OCI-LY7 (cell line): Measurements from ENCODE around the gene TMEM154. TPM values are rescaled to one million over a fixed set of nuclear protein-coding genes. Genes with fewer than 3 reads are reported as not detected.

Source experiments
- BruUV-seq: library from RNA; stranded (reverse); fragments of 400-500 nt; replicated peaks from 2 replicates; lab custom pipeline; 2021; lab: Mats Ljungman, UMichigan
- CTCF ChIA-PET: fragments of 300-600 bp; sonication (Branson Sonifier 250); formaldehyde crosslinking; loops from one replicate; lab custom pipeline; 2022; ENCODE audit warnings: antibody characterized with exemption; ENCODE audit not compliant: unreplicated experiment; lab: Charles Lee
- POLR2A ChIA-PET: fragments of 300-600 bp; sonication (Branson Sonifier 250); formaldehyde crosslinking; loops from one replicate; lab custom pipeline; 2022; ENCODE audit warnings: antibody characterized with exemption; lab: Charles Lee
- DNase-seq: peaks from one replicate; pipeline ENCODE4 v3.0.0-alpha.2; 2015; ENCODE audit warnings: low spot score
- H2AFZ ChIP-seq: fragments of 200-600 bp; sonication (generic), shearing (Covaris generic); 2 replicates; pipeline ENCODE4 v1.6.1; 2014; ENCODE audit warnings: mild to moderate bottlenecking, antibody characterized with exemption, low read length, moderate library complexity
- H3K27ac ChIP-seq: fragments of 200-600 bp; sonication (generic); 2 replicates; pipeline ENCODE4 v1.5.1; 2014; ENCODE audit warnings: mixed run types, low read depth, mild to moderate bottlenecking, moderate library complexity, low read length, inconsistent platforms; ENCODE audit not compliant: poor library complexity, severe bottlenecking
- H3K36me3 ChIP-seq: fragments of 200-600 bp; sonication (generic); 2 replicates; pipeline ENCODE4 v1.6.1; 2014; ENCODE audit warnings: mild to moderate bottlenecking, antibody characterized with exemption, low read length, moderate library complexity, mixed read lengths; ENCODE audit not compliant: insufficient read depth
- H3K4me1 ChIP-seq: fragments of 200-600 bp; sonication (generic); 2 replicates; pipeline ENCODE4 v1.5.1; 2014; ENCODE audit warnings: mild to moderate bottlenecking, low read length; ENCODE audit not compliant: insufficient read depth, poor library complexity, severe bottlenecking
- H3K4me2 ChIP-seq: fragments of 200-600 bp; sonication (generic); 2 replicates; pipeline ENCODE4 v1.6.1; 2014; ENCODE audit warnings: mild to moderate bottlenecking, low read length
- H3K4me3 ChIP-seq: fragments of 200-600 bp; sonication (generic); 2 replicates; pipeline ENCODE4 v1.5.1; 2014; ENCODE audit warnings: mild to moderate bottlenecking, low read depth, low read length; ENCODE audit not compliant: poor library complexity, severe bottlenecking
- H3K79me2 ChIP-seq: fragments of 200-600 bp; sonication (generic); 2 replicates; pipeline ENCODE4 v1.6.1; 2016; ENCODE audit warnings: low read depth, mild to moderate bottlenecking, low read length, moderate library complexity, mixed read lengths; ENCODE audit not compliant: insufficient read depth
- H3K9me2 ChIP-seq: fragments of 200-600 bp; sonication (generic); 2 replicates; pipeline ENCODE4 v1.6.1; 2016; ENCODE audit warnings: mild to moderate bottlenecking, low read length, mixed read lengths; ENCODE audit not compliant: insufficient read depth
- H3K9me3 ChIP-seq: fragments of 200-600 bp; sonication (generic); 2 replicates; pipeline ENCODE4 v1.6.1; 2014; ENCODE audit warnings: mild to moderate bottlenecking, mixed run types, low read length, mixed read lengths
- H4K20me1 ChIP-seq: fragments of 200-600 bp; sonication (generic); 2 replicates; pipeline ENCODE4 v1.6.1; 2014; ENCODE audit warnings: mild to moderate bottlenecking, antibody characterized with exemption, low read length, moderate library complexity, mixed read lengths; ENCODE audit not compliant: insufficient read depth
- CTCF ChIP-seq: fragments of 200-600 bp; sonication (generic); conservative IDR thresholded peaks from 2 replicates; pipeline ENCODE4 v1.5.1; 2014; ENCODE audit warnings: mild to moderate bottlenecking, antibody characterized with exemption, low read length, moderate library complexity, mixed read lengths
- EZH2phosphoT487 ChIP-seq: fragments of 200-600 bp; sonication (generic); IDR thresholded peaks from 2 replicates; pipeline ENCODE4 v1.6.1; 2018; ENCODE audit warnings: low read depth, borderline replicate concordance, mild to moderate bottlenecking, mixed run types, antibody characterized with exemption, low read length, moderate library complexity, mixed read lengths
- intact Hi-C: fragments of 100-400 bp; cut with micrococcal nuclease; formaldehyde crosslinking; loops from one replicate; pipeline ENCODE4 v1.10.0; 2022; ENCODE audit not compliant: unreplicated experiment
- total RNA-seq, 2 experiments: library from RNA; depleted of rRNA in 1 of 2; stranded (reverse); fragments of >200 nt in 1 of 2; shearing (Covaris generic) in 1 of 2; gene quantifications; 2 replicates each; pipeline ENCODE4 v1.2.3, GENCODE V29; 2014 to 2022

Gene TMEM154
- total RNA-seq, 2 experiments from 2014 or later: 17.6 to 59.6 TPM

DNA sequence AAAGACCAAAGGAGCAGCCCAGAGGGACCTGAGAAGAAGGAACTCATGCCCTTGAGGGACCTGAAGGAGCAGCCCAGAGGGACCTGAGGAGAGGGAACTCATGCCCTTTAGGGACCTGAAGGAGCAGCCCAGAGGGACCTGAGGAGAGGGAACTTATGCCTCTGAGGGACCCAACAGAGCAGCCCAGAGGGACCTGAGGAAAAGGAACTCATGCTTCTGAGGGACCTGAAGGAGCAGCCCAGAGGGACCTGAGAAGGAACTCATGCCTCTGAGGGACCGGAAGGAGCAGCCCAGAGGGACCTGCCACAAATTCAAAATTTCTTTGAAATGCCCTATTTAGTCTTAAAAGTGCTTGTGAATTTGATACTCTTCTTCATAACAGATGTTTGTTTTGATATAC is 48.5 kb upstream of the TMEM154 start:
- no peak for TF ChIP-seq EZH2phosphoT487
- no peak for TF ChIP-seq CTCF
- no peak for DNase-seq
- intact Hi-C loops: no loop called here
- no peak overlapping the region for H3K4me3 ChIP-seq
- H3K9me3 ChIP-seq: no peaks in the 10 kb centered on the region
- CTCF ChIA-PET: interaction anchor here (0.6 kb wide), 1 partner anchor 40 kb away, joined by 3 read pairs; no protein-coding TSS in a partner anchor
- H3K9me2 ChIP-seq: no peaks in the 10 kb centered on the region
- H2AFZ ChIP-seq: no peak overlapping the region
- no peaks in the 10 kb centered on the region for H4K20me1 ChIP-seq
- no peak overlapping the region for H3K27ac ChIP-seq
- H3K4me1 ChIP-seq: no peaks in the 10 kb centered on the region
- POLR2A ChIA-PET: interaction anchor here (0.5 to 0.6 kb wide), 2 partner anchors 49 to 230 kb away, joined by 4 to 5 read pairs; no protein-coding TSS in a partner anchor
- H3K79me2 ChIP-seq: no peaks in the 10 kb centered on the region
- BruUV-seq: no TSS peak
- no peaks in the 10 kb centered on the region for H3K36me3 ChIP-seq
- H3K4me2 ChIP-seq: no peak overlapping the region

DNA sequence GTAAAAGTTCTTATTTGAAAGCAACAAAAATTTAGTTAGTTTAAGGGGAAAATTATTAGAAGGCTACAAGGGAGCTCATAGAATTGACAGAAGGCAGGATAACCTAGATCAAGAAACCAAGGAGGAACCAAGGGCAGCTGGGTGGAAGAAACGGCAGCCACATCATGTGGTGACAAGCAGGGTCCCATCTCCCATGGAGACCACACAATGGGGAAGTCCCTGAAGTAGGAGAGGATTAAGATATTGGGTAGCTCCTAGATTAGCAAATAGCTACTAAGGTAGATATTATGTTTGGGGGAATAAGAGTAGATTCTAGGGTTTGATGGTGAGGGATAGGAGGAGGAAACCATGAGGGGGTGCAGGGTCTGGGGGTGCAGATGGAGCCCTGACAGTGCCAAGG is 48.0 kb upstream of the TMEM154 start:
- no peaks in the 10 kb centered on the region for H3K9me2 ChIP-seq
- no peaks in the 10 kb centered on the region for H3K9me3 ChIP-seq
- no peaks in the 10 kb centered on the region for H4K20me1 ChIP-seq
- H3K36me3 ChIP-seq: no peaks in the 10 kb centered on the region
- TF ChIP-seq EZH2phosphoT487: no peak
- TF ChIP-seq CTCF: no peak
- no peak overlapping the region for H3K27ac ChIP-seq
- H2AFZ ChIP-seq: no peak overlapping the region
- POLR2A ChIA-PET: interaction anchor here (0.5 to 1.3 kb wide), 6 partner anchors 11 to 356 kb away, joined by 3 to 5 read pairs (median 4); no protein-coding TSS in a partner anchor
- H3K4me1 ChIP-seq: no peaks in the 10 kb centered on the region
- no TSS peak for BruUV-seq
- no peaks in the 10 kb centered on the region for H3K79me2 ChIP-seq
- no peak for DNase-seq
- H3K4me3 ChIP-seq: no peak overlapping the region
- CTCF ChIA-PET: interaction anchor here (0.6 kb wide), 1 partner anchor 39 kb away, joined by 3 read pairs; no protein-coding TSS in a partner anchor
- no peak overlapping the region for H3K4me2 ChIP-seq
- intact Hi-C loops: no loop called here

DNA sequence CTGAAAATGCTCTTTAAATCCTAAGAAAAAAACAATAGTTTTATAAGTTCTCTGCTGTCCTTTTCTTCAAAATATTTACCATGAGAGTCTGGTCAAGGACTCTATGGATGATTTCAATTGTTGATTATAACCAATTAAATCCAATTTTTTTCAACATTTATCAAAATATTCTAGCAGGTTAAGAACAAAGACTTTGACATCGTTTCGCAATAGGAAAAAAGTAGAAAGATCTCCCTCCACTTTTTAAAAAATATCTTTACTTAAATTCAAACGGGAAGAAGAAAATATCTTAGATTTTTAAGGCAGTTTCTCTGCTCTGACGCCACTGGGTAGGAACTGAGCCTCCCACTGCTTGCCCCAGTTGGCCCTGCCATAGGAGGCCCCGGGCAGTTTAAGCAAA is 44.7 kb upstream of the TMEM154 start:
- Histone ChIP-seq H3K27ac (no peak overlapping the region), H4K20me1 (no peaks in the 10 kb centered on the region), H3K4me2 (no peak overlapping the region), H3K36me3 (no peaks in the 10 kb centered on the region), H3K9me3 (no peaks in the 10 kb centered on the region), H3K79me2 (no peaks in the 10 kb centered on the region), H3K4me3 (no peak overlapping the region), H2AFZ (no peak overlapping the region), H3K9me2 (no peaks in the 10 kb centered on the region), H3K4me1 (no peaks in the 10 kb centered on the region)
- no TSS peak for BruUV-seq
- ChIA-PET CTCF (no interaction called here), POLR2A (interaction anchor here (0.9 to 1.0 kb wide), 2 partner anchors 9 to 79 kb away, joined by 3 to 5 read pairs; no protein-coding TSS in a partner anchor)
- DNase-seq: no peak
- intact Hi-C loops: no loop called here
- TF ChIP-seq EZH2phosphoT487: no peak
- no peak for TF ChIP-seq CTCF
